HepG2 (cell line): ENCODE measurements around the gene CCL19. TPM values are rescaled to one million over a fixed set of nuclear protein-coding genes. Genes with fewer than 3 reads are reported as not detected.

Experiments
- ATAC-seq: fragments of 200-7000 bp; cut with Tn5 transposase; 3 replicates; pipeline ENCODE4 v1.9.1; 2020; ENCODE audit warnings: mild to moderate bottlenecking, moderate library complexity
- BruUV-seq: library from RNA; stranded (reverse); fragments of 400-500 nt; replicated peaks from 2 replicates; lab custom pipeline; 2021; lab: Mats Ljungman, UMichigan
- CTCF ChIA-PET: fragments of 300-600 bp; formaldehyde crosslinking; extraction: SDS; loops from one replicate; lab custom pipeline; 2021; ENCODE audit warnings: low total read pairs, inconsistent platforms, low intra/inter-chr PET ratio; lab: Yijun Ruan, JAX
- POLR2A ChIA-PET: fragments of 350-600 bp; sonication (Branson Sonifier 250); formaldehyde crosslinking; loops from one replicate; lab custom pipeline; 2020; ENCODE audit warnings: antibody characterized with exemption, inconsistent platforms; lab: Yijun Ruan, JAX
- DNase-seq: peaks from one replicate; pipeline ENCODE4 v3.0.0-alpha.2; 2015; ENCODE audit warnings: low spot score
- FAIRE-seq: peaks from 3 replicates; lab custom pipeline; 2011; peaks lifted over from hg19 to GRCh38; lab: Jason Lieb, UNC
- H2AFZ ChIP-seq: one replicate; pipeline ENCODE4 v1.6.1; 2011; ENCODE audit warnings: low read length, inconsistent platforms
- H3K27ac ChIP-seq: fragments of 300-600 bp; 3 replicates; pipeline ENCODE4 v1.8.0; 2011; ENCODE audit warnings: mixed run types, mild to moderate bottlenecking, mixed read lengths, low read length, inconsistent platforms; ENCODE audit not compliant: insufficient read depth; ENCODE audit errors: extremely low read length
- H3K27me3 ChIP-seq, 2 experiments: fragments of 200-600 bp in 1 of 2; 2 replicates in 1 of 2; 3 replicates in 1 of 2; pipeline versions ENCODE4 v1.6.0 to v1.8.0; 2011; ENCODE audit warnings: low read length in 2 of 2, mild to moderate bottlenecking in 2 of 2, moderate library complexity in 2 of 2, inconsistent platforms in 1 of 2; ENCODE audit not compliant: insufficient read depth in 2 of 2, control insufficient read depth in 1 of 2
- H3K36me3 ChIP-seq, 2 experiments: fragments of 200-600 bp in 1 of 2; replicated peaks in 1 of 2; 2 replicates in 1 of 2; 3 replicates in 1 of 2; pipeline versions ENCODE4 v1.5.1 to v1.8.0; 2011; ENCODE audit warnings: low read length in 2 of 2, inconsistent platforms in 1 of 2; ENCODE audit not compliant: insufficient read depth in 2 of 2, control insufficient read depth in 1 of 2
- H3K4me1 ChIP-seq: 2 replicates; pipeline ENCODE4 v1.5.1; 2012; ENCODE audit warnings: low read length, inconsistent platforms; ENCODE audit not compliant: insufficient read depth
- H3K4me2 ChIP-seq: 2 replicates; pipeline ENCODE4 v1.6.0; 2011; ENCODE audit warnings: low read depth, low read length, inconsistent platforms
- H3K4me3 ChIP-seq, 3 experiments: fragments of 200-600 bp in 1 of 3; sonication (generic), shearing (Covaris generic) in 1 of 3; replicated peaks in 1 of 3; 2 replicates each; pipeline ENCODE4 v1.5.1; 2011 to 2016; ENCODE audit warnings: low read length in 3 of 3, inconsistent platforms in 2 of 3, low read depth in 2 of 3, mild to moderate bottlenecking in 2 of 3, control low read depth in 1 of 3, mixed read lengths in 1 of 3; ENCODE audit not compliant: insufficient read depth in 1 of 3
- H3K79me2 ChIP-seq: one replicate; pipeline ENCODE4 v1.6.1; 2011; ENCODE audit warnings: low read length, inconsistent platforms; ENCODE audit not compliant: insufficient read depth
- H3K9ac ChIP-seq: 2 replicates; pipeline ENCODE4 v1.6.0; 2011; ENCODE audit warnings: mild to moderate bottlenecking, low read depth, low read length, inconsistent platforms; ENCODE audit not compliant: insufficient read depth
- H3K9me3 ChIP-seq: 2 replicates; pipeline ENCODE4 v1.5.1; 2012; ENCODE audit warnings: mild to moderate bottlenecking, low read length
- H4K20me1 ChIP-seq: 2 replicates; pipeline ENCODE4 v1.6.0; 2011; ENCODE audit warnings: inconsistent platforms, mild to moderate bottlenecking, low read length, moderate library complexity; ENCODE audit not compliant: insufficient read depth
- ATRX ChIP-seq: sonication (generic); formaldehyde crosslinking; IDR thresholded peaks from 2 replicates; pipeline ENCODE4 v1.4.0; 2020; ENCODE audit warnings: missing genetic modification reagents, borderline replicate concordance
- BATF2 ChIP-seq: sonication (generic); formaldehyde crosslinking; IDR thresholded peaks from 2 replicates; pipeline ENCODE4 v1.8.0; 2022; ENCODE audit warnings: mild to moderate bottlenecking, missing genetic modification reagents, moderate library complexity
- BORCS8-MEF2B ChIP-seq: sonication (generic); formaldehyde crosslinking; IDR thresholded peaks from 2 replicates; pipeline ENCODE4 v1.8.0; 2022; ENCODE audit warnings: mild to moderate bottlenecking, missing genetic modification reagents
- HMGA1 ChIP-seq: sonication (generic); formaldehyde crosslinking; conservative IDR thresholded peaks from 2 replicates; pipeline ENCODE4 v1.4.0; 2020; ENCODE audit warnings: missing genetic modification reagents
- KDM4B ChIP-seq: sonication (generic); formaldehyde crosslinking; IDR thresholded peaks from 2 replicates; pipeline ENCODE4 v1.4.0; 2020; ENCODE audit warnings: missing genetic modification reagents
- MAZ ChIP-seq, 2 experiments: sonication (generic) in 1 of 2; formaldehyde crosslinking in 1 of 2; IDR thresholded peaks; 2 replicates each; pipeline versions ENCODE4 v1.5.0 to v1.6.1; 2012 to 2020; ENCODE audit warnings: low read depth in 2 of 2, mild to moderate bottlenecking in 2 of 2, borderline replicate concordance in 1 of 2, improper control_type of control experiment in 1 of 2, low read length in 1 of 2, missing genetic modification reagents in 1 of 2, moderate library complexity in 1 of 2
- MTF1 ChIP-seq: sonication (generic); formaldehyde crosslinking; IDR thresholded peaks from 2 replicates; pipeline ENCODE4 v1.5.0; 2020; ENCODE audit warnings: missing genetic modification reagents
- MYPOP ChIP-seq: sonication (generic); formaldehyde crosslinking; IDR thresholded peaks from 2 replicates; pipeline ENCODE4 v1.8.1; 2023; ENCODE audit warnings: mild to moderate bottlenecking, moderate library complexity, missing genetic modification reagents
- ZNF17 ChIP-seq: sonication (generic); formaldehyde crosslinking; IDR thresholded peaks from 2 replicates; pipeline ENCODE4 v1.5.0; 2020; ENCODE audit warnings: mild to moderate bottlenecking, missing genetic modification reagents
- ZNF260 ChIP-seq: sonication (generic); formaldehyde crosslinking; IDR thresholded peaks from 2 replicates; pipeline ENCODE4 v1.4.0; 2020; ENCODE audit warnings: missing genetic modification reagents, low read depth, mild to moderate bottlenecking, borderline replicate concordance
- ZNF292 ChIP-seq: sonication (generic); formaldehyde crosslinking; IDR thresholded peaks from 2 replicates; pipeline ENCODE4 v1.8.1; 2022; ENCODE audit warnings: mild to moderate bottlenecking, low read depth, missing genetic modification reagents, borderline replicate concordance
- ZNF558 ChIP-seq: sonication (generic); formaldehyde crosslinking; IDR thresholded peaks from 2 replicates; pipeline ENCODE4 v1.9.0; 2022; ENCODE audit warnings: mild to moderate bottlenecking, missing genetic modification reagents, borderline replicate concordance
- ZNF598 ChIP-seq: sonication (generic); formaldehyde crosslinking; IDR thresholded peaks from 2 replicates; pipeline ENCODE4 v1.5.1; 2020; ENCODE audit warnings: mild to moderate bottlenecking, missing genetic modification reagents, borderline replicate concordance
- ZNF747 ChIP-seq: sonication (generic); formaldehyde crosslinking; IDR thresholded peaks from 2 replicates; pipeline ENCODE4 v1.8.1; 2023; ENCODE audit warnings: missing genetic modification reagents, mild to moderate bottlenecking, borderline replicate concordance
- in situ Hi-C: cut with HindIII; loops from 2 replicates; pipeline ENCODE4 v1.10.0; 2017; ENCODE audit warnings: low pct_unique_long_range_greater_than_20kb; ENCODE audit not compliant: extremely low pct_ligation_motif_present
- intact Hi-C: fragments of 100-400 bp; cut with micrococcal nuclease; formaldehyde crosslinking; loops from one replicate; pipeline ENCODE4 v1.10.0; 2022; ENCODE audit not compliant: unreplicated experiment
- polyA plus RNA-seq, 8 experiments: library from polyadenylated mRNA; depleted of rRNA in 3 of 8; stranded (reverse) in 7 of 8; unstranded in 1 of 8; fragments of >200 nt; fragmentation: Illumina TruSeq in 4 of 8; extraction: Trizol in 4 of 8; gene quantifications; 2 replicates each; pipeline versions ENCODE4 v1.2.1 to v1.2.3, GENCODE V29; 2011 to 2016; ENCODE audit warnings: low read depth in 4 of 8, missing spikeins in 1 of 8, mixed read lengths in 1 of 8; ENCODE audit not compliant: insufficient read depth in 1 of 8
- total RNA-seq, 5 experiments: library from RNA; depleted of rRNA; stranded (reverse); fragments of >200 nt; fragmentation: Illumina TruSeq; extraction: Trizol; gene quantifications; 2 replicates each; pipeline ENCODE4 v1.2.3, GENCODE V29; 2016; ENCODE audit warnings: low read depth in 1 of 5
- TF ChIP-seq, protein P1 (sequence below): sonication (generic); formaldehyde crosslinking; IDR thresholded peaks from 2 replicates; pipeline ENCODE4 v1.4.0; 2020; ENCODE audit warnings: mild to moderate bottlenecking, missing genetic modification reagents

CCL19 gene
- total and polyA plus RNA-seq, 2 of the 13 experiments (the other 11 are each of a cell fraction or from before 2014, with no cell fraction given): not detected

DNA sequence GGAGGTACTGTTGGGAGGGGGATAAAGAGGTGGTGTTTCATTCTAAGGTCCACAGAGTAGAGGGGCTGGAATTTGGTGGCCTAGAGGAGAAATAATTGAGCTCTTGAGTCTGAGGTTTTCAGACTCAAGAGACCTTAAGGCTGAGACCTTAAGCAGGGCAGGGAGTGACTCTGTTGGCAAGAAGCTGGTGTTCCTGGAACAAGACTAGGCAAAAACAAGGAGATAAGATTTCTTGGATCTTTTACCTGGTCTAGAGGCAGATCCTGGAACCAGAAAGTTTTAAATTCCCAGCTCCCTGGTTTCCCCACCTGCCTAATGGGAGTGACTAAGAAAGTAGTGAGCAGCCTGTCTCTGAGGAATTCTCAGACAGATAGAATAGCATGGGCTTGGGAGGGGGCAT lies 22.9 kb upstream of the CCL19 start:
- no peak overlapping the region for H3K4me2 ChIP-seq
- H3K4me3 ChIP-seq: no peak overlapping the region
- no peaks in the 10 kb centered on the region for H3K36me3 ChIP-seq
- in situ Hi-C loops: no loop called here
- CTCF ChIA-PET: no interaction called here
- DNase-seq (no peak), ATAC-seq (no peak), FAIRE-seq (no peak)
- H3K27me3 ChIP-seq: peaks cover 0 to 5% of the 10 kb centered on the region in 2 experiments; a peak in 3 of 5 replicates
- no peaks in the 10 kb centered on the region for H3K9me3 ChIP-seq
- POLR2A ChIA-PET: no interaction called here
- peaks cover 9% of the 10 kb centered on the region; the same call in 1 of the 2 replicates for H3K4me1 ChIP-seq
- H3K9ac ChIP-seq: no peak overlapping the region
- no TSS peak for BruUV-seq
- H2AFZ ChIP-seq: no peak overlapping the region
- H3K27ac ChIP-seq: no peak overlapping the region
- no peaks in the 10 kb centered on the region for H3K79me2 ChIP-seq
- no peaks in the 10 kb centered on the region for H4K20me1 ChIP-seq
- intact Hi-C loops: no loop called here
- TF ChIP-seq BATF2 (CRISPR knock-in tag) (no peak), ZNF260 (CRISPR knock-in tag) (no peak), ATRX (CRISPR knock-in tag) (no peak), ZNF17 (CRISPR knock-in tag) (no peak), MAZ (IDR thresholded peaks at IDR 0.05; ENCODE audit: borderline replicate concordance, low read depth, low read length) (no peak), MAZ (CRISPR knock-in tag; IDR thresholded peaks at IDR 0.05; ENCODE audit: low read depth) (no peak), ZNF292 (no peak), MTF1 (no peak), ZNF558 (CRISPR knock-in tag) (no peak), KDM4B (no peak), MYPOP (CRISPR knock-in tag) (no peak), ZNF747 (CRISPR knock-in tag) (no peak), ZNF598 (CRISPR knock-in tag) (no peak), HMGA1 (CRISPR knock-in tag) (no peak), BORCS8-MEF2B (CRISPR knock-in tag) (no peak)
- TF ChIP-seq, protein P1, sequence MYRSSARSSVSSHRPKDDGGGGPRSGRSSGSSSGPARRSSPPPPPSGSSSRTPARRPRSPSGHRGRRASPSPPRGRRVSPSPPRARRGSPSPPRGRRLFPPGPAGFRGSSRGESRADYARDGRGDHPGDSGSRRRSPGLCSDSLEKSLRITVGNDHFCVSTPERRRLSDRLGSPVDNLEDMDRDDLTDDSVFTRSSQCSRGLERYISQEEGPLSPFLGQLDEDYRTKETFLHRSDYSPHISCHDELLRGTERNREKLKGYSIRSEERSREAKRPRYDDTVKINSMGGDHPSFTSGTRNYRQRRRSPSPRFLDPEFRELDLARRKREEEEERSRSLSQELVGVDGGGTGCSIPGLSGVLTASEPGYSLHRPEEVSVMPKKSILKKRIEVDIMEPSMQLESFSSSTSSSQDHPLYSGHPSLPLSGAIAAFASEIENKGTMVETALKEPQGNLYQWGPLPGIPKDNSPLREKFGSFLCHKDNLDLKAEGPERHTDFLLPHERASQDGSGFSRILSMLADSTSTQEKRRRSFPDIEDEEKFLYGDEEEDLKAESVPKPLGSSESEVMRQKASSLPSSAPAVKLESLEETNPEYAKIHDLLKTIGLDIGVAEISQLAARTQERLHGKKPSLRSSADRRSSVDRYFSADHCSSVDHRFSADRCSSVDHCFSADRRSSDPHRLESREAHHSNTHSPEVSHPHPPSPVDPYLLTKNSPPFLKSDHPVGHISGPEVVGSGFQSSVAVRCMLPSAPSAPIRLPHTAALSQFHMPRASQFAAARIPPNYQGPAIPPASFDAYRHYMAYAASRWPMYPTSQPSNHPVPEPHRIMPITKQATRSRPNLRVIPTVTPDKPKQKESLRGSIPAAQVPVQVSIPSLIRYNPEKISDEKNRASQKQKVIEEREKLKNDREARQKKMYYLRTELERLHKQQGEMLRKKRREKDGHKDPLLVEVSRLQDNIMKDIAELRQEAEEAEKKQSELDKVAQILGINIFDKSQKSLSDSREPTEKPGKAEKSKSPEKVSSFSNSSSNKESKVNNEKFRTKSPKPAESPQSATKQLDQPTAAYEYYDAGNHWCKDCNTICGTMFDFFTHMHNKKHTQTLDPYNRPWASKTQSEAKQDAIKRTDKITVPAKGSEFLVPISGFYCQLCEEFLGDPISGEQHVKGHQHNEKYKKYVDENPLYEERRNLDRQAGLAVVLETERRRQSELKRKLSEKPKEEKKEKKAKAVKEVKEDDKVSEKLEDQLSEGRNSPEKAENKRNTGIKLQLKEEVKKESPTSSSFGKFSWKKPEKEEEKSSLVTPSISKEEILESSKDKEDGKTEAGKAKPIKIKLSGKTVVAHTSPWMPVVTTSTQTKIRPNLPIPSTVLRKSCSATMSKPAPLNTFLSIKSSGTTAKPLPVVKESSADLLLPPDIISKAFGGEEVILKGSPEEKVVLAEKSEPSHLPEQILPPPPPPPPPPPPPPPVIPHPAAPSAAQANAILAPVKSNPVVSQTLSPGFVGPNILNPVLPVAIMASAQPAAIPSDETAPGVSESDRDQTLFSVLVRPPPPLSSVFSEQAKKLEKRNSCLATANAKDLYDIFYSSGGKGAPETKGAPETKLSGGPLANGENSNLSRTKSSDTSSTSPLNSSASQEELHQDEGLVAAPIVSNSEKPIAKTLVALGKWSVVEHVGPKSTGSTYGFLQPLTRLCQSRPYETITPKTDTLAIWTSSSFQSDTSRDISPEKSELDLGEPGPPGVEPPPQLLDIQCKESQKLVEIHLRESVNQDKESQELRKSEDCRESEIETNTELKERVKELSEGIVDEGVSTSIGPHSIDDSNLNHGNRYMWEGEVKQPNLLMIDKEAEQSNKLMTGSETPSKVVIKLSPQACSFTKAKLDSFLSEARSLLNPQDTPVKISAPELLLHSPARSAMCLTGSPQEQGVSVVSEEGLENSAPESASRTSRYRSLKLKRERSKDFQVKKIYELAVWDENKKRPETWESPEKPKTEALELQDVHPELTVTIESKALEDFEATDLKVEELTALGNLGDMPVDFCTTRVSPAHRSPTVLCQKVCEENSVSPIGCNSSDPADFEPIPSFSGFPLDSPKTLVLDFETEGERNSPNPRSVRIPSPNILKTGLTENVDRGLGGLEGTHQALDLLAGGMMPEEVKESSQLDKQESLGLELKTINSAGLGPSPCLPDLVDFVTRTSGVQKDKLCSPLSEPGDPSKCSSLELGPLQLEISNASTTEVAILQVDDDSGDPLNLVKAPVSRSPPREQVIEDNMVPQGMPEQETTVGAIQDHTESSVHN (CRISPR knock-in tag): no peak
